ENCODE results near the gene SPDYE2.
"Not testable (repeated sequence)": the region's sequence is repeated elsewhere in the genome, so short reads cannot be mapped to it uniquely, and the experiment has no call there.

The SPDYE2 gene, protein sequence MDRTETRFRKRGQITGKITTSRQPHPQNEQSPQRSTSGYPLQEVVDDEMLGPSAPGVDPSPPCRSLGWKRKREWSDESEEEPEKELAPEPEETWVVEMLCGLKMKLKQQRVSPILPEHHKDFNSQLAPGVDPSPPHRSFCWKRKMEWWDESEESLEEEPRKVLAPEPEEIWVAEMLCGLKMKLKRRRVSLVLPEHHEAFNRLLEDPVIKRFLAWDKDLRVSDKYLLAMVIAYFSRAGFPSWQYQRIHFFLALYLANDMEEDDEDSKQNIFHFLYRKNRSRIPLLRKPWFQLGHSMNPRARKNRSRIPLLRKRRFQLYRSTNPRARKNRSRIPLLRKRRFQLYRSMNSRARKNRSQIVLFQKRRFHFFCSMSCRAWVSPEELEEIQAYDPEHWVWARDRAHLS
- 0 to 0.09 (median 0) reads per million in 4 experiments for total RNA-seq

DNA sequence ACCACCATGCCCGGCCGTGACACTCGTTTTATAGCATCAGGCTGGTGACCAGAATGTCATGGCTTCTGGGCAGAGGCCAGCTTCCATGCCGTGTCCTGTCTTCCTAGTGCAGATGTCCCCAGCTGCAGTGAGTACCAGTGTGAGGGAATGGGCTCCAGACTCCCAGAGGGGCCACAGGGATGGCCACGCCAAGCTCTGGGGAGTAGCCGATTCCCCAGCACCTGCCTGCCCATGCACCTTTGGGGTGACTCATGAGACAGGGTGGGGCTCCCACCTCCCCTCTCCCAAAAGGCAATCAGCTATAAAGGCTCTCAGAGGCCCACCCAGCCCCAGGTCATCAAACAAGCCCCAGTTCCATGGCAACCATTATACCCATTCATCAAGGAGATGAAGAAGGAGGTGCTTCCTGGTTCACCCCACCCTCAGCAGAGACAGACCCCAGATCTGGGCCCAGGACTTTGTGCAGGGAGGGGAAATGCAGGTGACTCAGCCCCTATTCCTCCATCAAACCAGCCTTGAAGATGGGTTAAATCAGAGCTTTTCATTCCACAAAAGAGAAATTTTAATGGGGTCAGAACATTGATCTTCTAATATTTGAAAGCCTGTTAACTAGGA, at the start of gene SPDYE2:
Gene SPDYE2 (plus strand): TSS at position 419 of the 615 bp plus-strand sequence. CDS start 2,030 bp downstream, outside the sequence.
- not testable (repeated sequence) for DNase-seq

GRCh38 chr7:102503141-102503540, 47.9 kb upstream of the SPDYE2 start:
- not testable (repeated sequence) for DNase-seq

DNA sequence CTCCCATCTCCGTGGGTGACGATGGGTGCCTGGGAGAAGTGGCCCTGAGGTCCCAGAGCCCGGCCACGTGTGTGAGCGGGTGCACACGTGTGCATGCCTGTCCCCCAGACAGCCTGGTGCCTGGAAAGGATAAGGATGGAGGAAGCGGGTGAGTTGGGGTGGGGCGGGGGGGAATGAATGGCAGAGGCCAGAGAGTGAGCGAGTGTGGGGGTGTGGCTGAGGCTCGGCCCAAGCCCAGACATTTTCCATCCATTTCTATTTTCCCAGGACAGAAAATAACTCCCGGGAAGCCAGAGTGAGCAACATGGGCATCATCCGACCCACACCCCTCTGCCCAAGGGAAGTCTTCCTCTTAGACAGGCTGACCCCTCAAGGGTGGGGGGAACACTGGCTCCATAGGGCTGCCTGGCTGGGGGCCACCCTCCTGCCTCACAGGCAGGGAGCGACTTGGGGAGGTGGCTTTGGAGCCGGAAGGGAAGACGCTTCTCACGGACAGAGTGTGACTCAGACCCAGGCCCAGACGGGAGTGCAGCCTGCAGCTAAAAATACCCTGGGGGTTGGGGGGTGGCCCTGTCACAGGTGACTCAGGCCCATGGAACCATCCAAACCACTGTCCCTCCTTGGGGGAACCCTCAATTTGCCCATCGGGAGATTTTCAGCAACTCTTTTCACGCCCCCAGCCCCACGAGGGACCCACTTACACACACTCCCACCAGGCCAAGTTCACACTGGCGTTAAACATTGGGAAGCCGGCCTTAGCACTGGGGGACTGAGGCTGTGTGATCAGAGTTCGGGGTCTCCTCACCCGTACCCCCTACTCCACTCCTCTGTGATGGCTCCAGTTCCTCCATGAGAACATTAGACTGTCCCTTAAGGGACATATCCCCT, 45.5 kb upstream of the SPDYE2 start:
- not testable (repeated sequence) for DNase-seq

GRCh38 chr7:102507410-102508088, 43.5 kb upstream of the SPDYE2 start:
- not testable (repeated sequence) for DNase-seq

DNA sequence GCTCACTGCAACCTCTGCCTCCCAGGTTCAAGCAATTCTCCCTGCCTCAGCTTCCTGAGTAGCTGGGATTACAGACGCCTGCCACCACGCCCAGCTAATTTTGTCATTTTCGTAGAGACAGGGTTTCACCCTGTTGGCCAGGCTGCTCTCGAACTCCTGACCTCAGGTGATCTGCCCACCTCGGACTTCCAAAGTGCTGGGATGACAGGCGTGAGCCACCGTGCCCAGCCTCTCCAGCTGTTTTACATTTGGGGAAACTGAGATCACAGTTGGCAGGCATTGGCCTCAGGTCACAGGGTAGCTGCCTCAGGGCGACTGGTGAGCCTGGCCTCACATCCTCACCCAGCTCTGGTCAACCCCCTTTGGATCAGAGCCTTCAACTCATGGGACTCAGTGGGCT, 40.5 kb upstream of the SPDYE2 start:
- DNase-seq, result not testable (repeated sequence)

DNA sequence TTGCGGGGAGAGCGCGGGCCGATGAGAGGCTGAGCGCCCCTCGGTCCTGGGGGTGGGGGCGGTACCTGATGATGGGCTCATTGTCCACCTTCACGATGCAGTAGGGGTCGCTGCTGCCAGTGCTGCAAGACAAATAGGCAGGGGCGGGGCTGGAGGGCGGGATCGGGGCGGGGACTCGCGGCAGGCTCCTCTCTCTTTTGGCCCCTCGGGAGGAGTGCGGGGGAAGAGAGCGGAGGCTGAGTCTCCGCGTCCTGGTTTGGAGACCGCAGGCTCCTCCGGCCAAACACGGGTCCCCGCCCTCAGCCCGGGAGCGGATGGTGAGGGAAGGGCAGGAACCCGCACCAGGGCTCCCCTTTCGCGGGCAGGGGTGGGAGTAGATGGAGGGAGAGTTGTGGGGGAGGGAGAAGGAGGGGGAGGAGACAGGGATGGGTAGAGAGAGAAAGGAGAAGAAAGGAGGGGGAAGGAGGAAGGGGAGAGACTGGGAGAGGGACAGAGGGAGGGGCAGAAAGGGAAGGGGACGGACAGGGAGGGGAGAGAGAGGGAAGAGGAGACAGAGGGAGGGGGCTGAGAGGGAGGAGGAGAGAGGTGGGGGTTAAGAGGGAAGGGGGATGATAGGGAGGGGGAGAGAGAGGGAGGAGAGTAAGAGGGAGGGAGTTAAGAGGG, 39.0 kb upstream of the SPDYE2 start:
- DNase-seq, result not testable (repeated sequence)

GRCh38 chr7:102512642-102513221, 38.3 kb upstream of the SPDYE2 start:
- not testable (repeated sequence) for DNase-seq

- not testable (repeated sequence) for DNase-seq
Measured at GRCh38 chr7:102514881-102515721, 35.9 kb upstream of the SPDYE2 start.

- DNase-seq, result not testable (repeated sequence)
Measured at GRCh38 chr7:102515889-102516288, 35.1 kb upstream of the SPDYE2 start.

- not testable (repeated sequence) for DNase-seq
Measured at GRCh38 chr7:102516951-102517350, 34.1 kb upstream of the SPDYE2 start.

DNA sequence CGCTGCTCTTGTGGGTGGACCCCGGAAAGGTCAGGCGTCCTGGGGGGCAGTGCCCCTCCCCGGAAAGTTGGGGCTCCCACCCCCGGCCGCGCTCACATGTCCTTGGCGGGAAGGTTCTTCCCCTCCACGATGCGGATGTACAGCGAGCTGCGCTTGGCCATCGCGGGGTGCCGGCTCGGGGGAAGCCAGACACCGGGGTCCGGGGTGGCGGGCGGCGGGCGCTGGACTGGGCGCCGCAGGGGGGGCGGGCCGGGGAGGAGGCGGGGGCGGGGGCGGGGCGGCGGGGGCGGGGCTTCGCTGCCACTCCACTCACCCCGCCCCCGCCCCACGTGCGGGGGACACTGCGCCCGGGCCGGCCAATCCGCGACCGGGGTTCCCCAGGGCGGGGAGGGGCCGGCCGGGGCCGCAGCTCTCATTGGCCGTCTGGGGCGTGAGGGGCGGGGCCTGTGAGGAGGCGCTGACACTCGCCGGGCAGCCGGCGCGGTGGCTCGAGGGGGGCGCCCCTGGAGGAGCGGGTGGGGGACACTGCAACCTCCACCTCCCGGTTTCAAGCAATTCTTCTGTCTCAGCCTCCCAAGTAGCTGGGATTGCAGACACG, 33.4 kb upstream of the SPDYE2 start, which contains the start of gene RASA4B:
Gene RASA4B (minus strand): TSS at position 228 of the 598 bp plus-strand sequence. CDS start 67 bp downstream, at position 161.
- not testable (repeated sequence) for DNase-seq

- DNase-seq, result not testable (repeated sequence)
Measured at GRCh38 chr7:102520797-102521196, 30.2 kb upstream of the SPDYE2 start.

DNA sequence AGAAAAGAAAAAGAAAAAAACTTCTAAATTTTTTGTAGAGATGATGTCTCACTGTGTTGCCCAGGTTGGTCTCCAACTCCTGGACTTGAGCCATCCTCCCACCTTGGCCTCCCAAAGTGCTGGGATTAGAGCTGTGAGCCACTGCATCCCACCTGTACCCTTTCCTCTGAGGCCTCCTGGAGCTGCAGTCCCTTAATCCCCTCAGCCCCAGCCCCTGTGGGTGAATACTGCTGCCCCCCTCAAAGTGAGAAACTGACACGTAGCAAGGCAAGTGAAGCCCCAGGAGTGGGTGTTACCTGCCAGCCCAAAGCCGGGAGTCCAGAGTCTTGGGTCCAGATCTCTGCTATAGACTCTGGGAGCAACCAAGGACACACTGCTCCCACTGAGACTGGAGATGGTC, 26.2 kb upstream of the SPDYE2 start:
- DNase-seq, result not testable (repeated sequence)

DNA sequence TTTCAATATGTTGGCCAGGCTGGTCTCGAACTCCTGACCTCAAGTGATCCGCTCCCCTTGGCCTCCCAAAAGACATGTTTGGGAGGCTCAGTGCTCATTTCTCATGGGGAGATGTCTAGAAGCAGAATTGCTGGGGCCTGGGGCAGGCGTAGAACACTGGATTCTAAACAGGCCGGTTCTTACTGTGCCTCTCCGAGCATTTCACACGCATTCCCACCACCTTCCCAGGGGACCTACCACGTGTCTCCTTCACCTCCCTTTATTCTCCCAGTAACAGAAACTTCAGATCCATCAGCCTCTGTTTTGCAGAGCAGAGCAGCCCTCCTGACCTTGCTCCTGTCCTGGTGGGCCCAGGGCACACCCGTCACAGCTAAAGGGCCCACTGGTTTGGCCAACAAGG, 23.8 kb upstream of the SPDYE2 start:
- not testable (repeated sequence) for DNase-seq

DNA sequence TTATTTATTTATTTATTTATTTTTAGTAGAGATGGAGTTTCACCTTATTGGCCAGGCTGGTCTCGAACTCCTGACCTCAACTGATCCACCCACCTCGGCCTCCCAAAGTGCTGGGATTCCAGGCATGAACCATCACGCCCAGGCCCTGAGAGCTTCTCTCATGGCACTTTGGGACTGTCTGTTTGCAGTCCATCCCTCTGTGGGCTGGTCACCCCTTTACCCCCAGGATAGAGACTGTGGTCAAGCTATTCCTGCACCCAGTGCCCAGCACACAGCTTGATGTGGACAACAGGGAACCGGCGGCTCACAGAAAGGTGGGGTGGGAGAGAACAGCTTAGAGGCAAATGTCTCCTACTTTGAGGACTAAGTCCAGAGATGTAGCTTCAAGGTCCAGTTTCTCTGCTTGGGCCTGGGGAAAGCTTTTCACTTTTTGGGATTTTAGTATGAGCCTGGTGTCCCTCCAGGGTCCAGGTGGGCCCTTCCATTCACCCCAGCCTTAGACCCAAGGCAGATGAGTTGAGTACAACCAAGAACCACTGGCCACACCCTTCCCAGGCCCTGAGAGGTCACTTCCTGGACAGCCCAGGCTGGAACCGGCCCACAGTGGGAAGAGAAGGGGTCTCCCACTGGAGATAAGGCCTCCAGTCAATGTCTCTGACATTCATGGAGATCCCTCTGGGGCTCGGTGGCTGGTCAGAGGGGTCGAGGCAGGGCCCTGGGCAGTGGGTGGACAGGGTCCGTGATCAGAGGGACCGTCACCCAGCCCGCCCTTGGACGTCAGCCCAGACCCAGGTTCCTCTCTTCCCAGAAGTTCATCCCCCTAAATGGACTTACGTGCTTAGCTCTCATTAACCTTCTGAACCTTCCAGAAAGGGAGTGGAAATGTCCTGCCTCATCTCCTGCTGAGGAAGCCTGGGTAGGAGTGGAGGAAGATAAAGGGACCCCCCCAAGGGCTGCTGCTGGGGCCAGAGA, 22.9 kb upstream of the SPDYE2 start:
- not testable (repeated sequence) for DNase-seq

DNA sequence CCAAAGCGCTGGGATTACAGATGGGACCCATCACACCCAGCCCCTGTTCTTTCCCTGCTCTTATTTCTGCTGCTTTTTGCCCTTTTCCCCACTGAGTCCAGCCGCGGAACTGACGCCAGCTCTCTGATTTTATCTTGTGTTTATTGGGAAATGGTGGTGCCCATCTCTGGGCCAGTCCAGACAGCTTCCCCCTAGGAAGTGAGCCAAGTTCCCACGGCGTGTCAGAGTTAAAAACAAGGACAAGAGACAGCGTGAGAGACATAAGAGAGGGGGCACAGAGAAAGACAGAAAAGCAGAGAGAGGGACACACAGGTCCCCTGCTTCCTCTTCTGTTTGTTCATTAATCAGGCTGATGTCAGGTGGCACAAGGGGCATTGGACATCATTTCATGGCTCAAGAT, 19.4 kb upstream of the SPDYE2 start:
- DNase-seq, result not testable (repeated sequence)

- not testable (repeated sequence) for DNase-seq
Measured at GRCh38 chr7:102532127-102532526, 18.9 kb upstream of the SPDYE2 start.

DNA sequence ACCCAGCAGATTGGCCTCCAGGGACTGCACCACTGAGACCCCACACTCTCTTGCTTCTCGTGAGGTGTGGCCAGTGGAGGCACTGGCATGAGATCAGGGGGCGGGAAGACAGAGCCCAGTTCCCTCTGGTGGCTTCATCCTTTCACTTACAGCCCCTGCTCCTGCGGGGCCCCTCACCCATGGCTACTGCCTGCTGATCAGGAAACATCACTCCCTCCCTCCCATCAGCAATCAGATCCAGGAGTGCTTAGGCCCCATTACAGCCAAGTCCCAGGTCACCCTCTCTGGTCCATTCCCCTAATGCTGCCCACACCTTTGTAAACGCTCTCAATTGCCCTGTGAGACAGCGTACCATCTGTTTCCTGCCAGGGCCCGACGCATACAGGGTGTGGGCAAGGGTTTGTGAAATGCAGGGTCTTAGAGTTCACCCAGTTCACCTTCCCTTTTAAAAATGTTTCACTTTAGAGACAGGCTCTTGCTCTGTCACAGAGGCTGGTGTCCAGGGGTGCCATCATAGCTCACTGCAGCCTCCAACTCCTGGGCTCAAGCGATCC, 15.9 kb upstream of the SPDYE2 start:
- DNase-seq, result not testable (repeated sequence)
